GM23338 (cell line): Measurements from ENCODE around the gene TBX19. TPM values are rescaled to one million over a fixed set of nuclear protein-coding genes. Genes with fewer than 3 reads are reported as not detected.

ENCODE experiments used
- ATAC-seq: fragments of 200-7000 bp; cut with Tn5 transposase; 3 replicates; pipeline ENCODE4 v1.9.1; 2020
- DNase-seq: peaks from one replicate; pipeline ENCODE4 v3.0.0-alpha.2; 2015; ENCODE audit warnings: low spot score
- H2AFZ ChIP-seq: fragments of 200-600 bp; sonication (generic); 2 replicates; pipeline ENCODE4 v1.8.0; 2016; ENCODE audit warnings: antibody characterized with exemption, mild to moderate bottlenecking, moderate library complexity
- H3F3A ChIP-seq: fragments of 200-600 bp; sonication (generic); replicated peaks from 2 replicates; pipeline ENCODE4 v1.8.0; 2017; ENCODE audit warnings: antibody characterized with exemption, mixed run types, low read depth
- H3K27ac ChIP-seq: fragments of 200-600 bp; sonication (generic); 2 replicates; pipeline ENCODE4 v1.6.1; 2016; ENCODE audit warnings: low read depth
- H3K27me3 ChIP-seq: fragments of 200-600 bp; sonication (generic); 2 replicates; pipeline ENCODE4 v1.8.0; 2016; ENCODE audit warnings: mild to moderate bottlenecking, mixed run types, moderate library complexity; ENCODE audit not compliant: insufficient read depth
- H3K36me3 ChIP-seq: fragments of 200-600 bp; sonication (generic); 2 replicates; pipeline ENCODE4 v1.8.0; 2016; ENCODE audit warnings: mild to moderate bottlenecking; ENCODE audit not compliant: insufficient read depth
- H3K4me1 ChIP-seq: fragments of 200-600 bp; sonication (generic); 2 replicates; pipeline ENCODE4 v1.8.0; 2016; ENCODE audit warnings: mild to moderate bottlenecking, moderate library complexity; ENCODE audit not compliant: insufficient read depth
- H3K4me2 ChIP-seq: fragments of 200-600 bp; sonication (generic); 2 replicates; pipeline ENCODE4 v1.7.1; 2017; ENCODE audit warnings: mixed run types
- H3K4me3 ChIP-seq: fragments of 200-600 bp; sonication (generic); 2 replicates; pipeline ENCODE4 v1.6.1; 2016; ENCODE audit warnings: mixed run types
- H3K79me2 ChIP-seq: fragments of 200-600 bp; sonication (generic); replicated peaks from 2 replicates; pipeline ENCODE4 v1.8.0; 2017; ENCODE audit warnings: mild to moderate bottlenecking; ENCODE audit not compliant: insufficient read depth
- H3K9me2 ChIP-seq: fragments of 200-600 bp; sonication (generic); 2 replicates; pipeline ENCODE4 v1.8.0; 2017; ENCODE audit not compliant: insufficient read depth
- H4K20me1 ChIP-seq: fragments of 200-600 bp; sonication (generic); replicated peaks from 2 replicates; pipeline ENCODE4 v1.8.0; 2017; ENCODE audit warnings: mild to moderate bottlenecking; ENCODE audit not compliant: insufficient read depth
- H3K27ac Mint-ChIP-seq: 2 replicates; pipeline ENCODE4 v1.8.0; 2020; ENCODE audit warnings: inconsistent platforms, mild to moderate bottlenecking, moderate library complexity, mixed read lengths
- H3K27me3 Mint-ChIP-seq: 3 replicates; pipeline ENCODE4 v1.8.0; 2022; ENCODE audit warnings: low read depth, mild to moderate bottlenecking, moderate library complexity, mixed read lengths, inconsistent platforms; ENCODE audit not compliant: insufficient read depth, poor library complexity
- H3K36me3 Mint-ChIP-seq: 3 replicates; pipeline ENCODE4 v1.8.0; 2021; ENCODE audit warnings: low read depth, mild to moderate bottlenecking, inconsistent platforms, moderate library complexity, mixed read lengths
- H3K4me1 Mint-ChIP-seq: 3 replicates; pipeline ENCODE4 v1.8.0; 2020; ENCODE audit warnings: mild to moderate bottlenecking, inconsistent platforms, mixed read lengths
- H3K4me3 Mint-ChIP-seq: 3 replicates; pipeline ENCODE4 v1.8.0; 2021; ENCODE audit warnings: moderate library complexity, mild to moderate bottlenecking, inconsistent platforms, mixed read lengths
- H3K9me3 Mint-ChIP-seq: 3 replicates; pipeline ENCODE4 v1.8.0; 2020; ENCODE audit warnings: moderate library complexity, mild to moderate bottlenecking, inconsistent platforms, mixed read lengths
- CREB1 ChIP-seq: fragments of 250-450 bp; sonication (Bioruptor Pico); IDR thresholded peaks from 2 replicates; pipeline ENCODE4 v1.5.0; 2020; ENCODE audit warnings: low read depth, mild to moderate bottlenecking, moderate library complexity
- EZH2 ChIP-seq: fragments of 200-600 bp; sonication (generic); IDR thresholded peaks from one replicate; pipeline ENCODE4 v1.8.0; 2017; ENCODE audit warnings: antibody characterized with exemption, mild to moderate bottlenecking, low read depth; ENCODE audit not compliant: unreplicated experiment
- EZH2phosphoT487 ChIP-seq: fragments of 200-600 bp; sonication (generic); IDR thresholded peaks from one replicate; pipeline ENCODE4 v1.8.1; 2018; ENCODE audit warnings: antibody characterized with exemption; ENCODE audit not compliant: unreplicated experiment
- JUNB ChIP-seq: IDR thresholded peaks from one replicate; pipeline ENCODE4 v1.6.1; 2016; ENCODE audit warnings: antibody characterized with exemption; ENCODE audit not compliant: unreplicated experiment
- NANOG ChIP-seq: IDR thresholded peaks from 2 replicates; pipeline ENCODE4 v1.6.1; 2016; ENCODE audit warnings: antibody characterized with exemption, borderline replicate concordance
- POLR2AphosphoS5 ChIP-seq: IDR thresholded peaks from 2 replicates; pipeline ENCODE4 v1.6.1; 2016; ENCODE audit warnings: antibody characterized with exemption, low read depth
- STAT1 ChIP-seq: IDR thresholded peaks from one replicate; pipeline ENCODE4 v1.6.1; 2016; ENCODE audit warnings: antibody characterized with exemption; ENCODE audit not compliant: unreplicated experiment
- ZNF114 ChIP-seq: fragments of 250-450 bp; sonication (Bioruptor Pico); IDR thresholded peaks from 2 replicates; pipeline ENCODE4 v1.5.0; 2020; ENCODE audit warnings: mild to moderate bottlenecking, moderate library complexity
- ZNF331 ChIP-seq: fragments of 250-450 bp; sonication (Bioruptor Pico); IDR thresholded peaks from 2 replicates; pipeline ENCODE4 v1.5.0; 2020; ENCODE audit warnings: low read depth, mild to moderate bottlenecking, moderate library complexity
- polyA plus RNA-seq: library from polyadenylated mRNA; unstranded; fragments of >200 nt; fragmentation: Nextera tagmentation; extraction: Ambion mirVana; gene quantifications from 2 replicates; pipeline ENCODE4 v1.2.1, GENCODE V29; 2016
- total RNA-seq: library from RNA; depleted of rRNA; stranded (reverse); fragments of >200 nt; shearing (Covaris generic); gene quantifications from 2 replicates; pipeline ENCODE4 v1.2.3, GENCODE V29; 2014
- TF ChIP-seq, protein P1 (sequence below): IDR thresholded peaks from one replicate; pipeline ENCODE4 v1.6.1; 2018; ENCODE audit warnings: antibody characterized with exemption; ENCODE audit not compliant: unreplicated experiment
- TF ChIP-seq, protein P2 (sequence below): IDR thresholded peaks from 2 replicates; pipeline ENCODE4 v1.6.1; 2016; ENCODE audit warnings: antibody characterized with exemption
- TF ChIP-seq, protein P3 (sequence below): fragments of 250-450 bp; sonication (Bioruptor Pico); IDR thresholded peaks from 2 replicates; pipeline ENCODE4 v1.5.0; 2020; ENCODE audit warnings: mild to moderate bottlenecking, moderate library complexity
- TF ChIP-seq, protein P4 (sequence below), 2 experiments: fragments of 200-600 bp in 1 of 2; sonication (generic) in 1 of 2; conservative IDR thresholded peaks; 2 replicates each; pipeline versions ENCODE4 v1.5.1 to v1.6.1; 2016 to 2017; ENCODE audit warnings: antibody characterized with exemption in 2 of 2, low read depth in 2 of 2, mild to moderate bottlenecking in 2 of 2, moderate library complexity in 1 of 2

The TBX19 gene
- total and polyA plus RNA-seq, 2 experiments from 2014 or later, result 0.76 to 1.1 TPM

DNA sequence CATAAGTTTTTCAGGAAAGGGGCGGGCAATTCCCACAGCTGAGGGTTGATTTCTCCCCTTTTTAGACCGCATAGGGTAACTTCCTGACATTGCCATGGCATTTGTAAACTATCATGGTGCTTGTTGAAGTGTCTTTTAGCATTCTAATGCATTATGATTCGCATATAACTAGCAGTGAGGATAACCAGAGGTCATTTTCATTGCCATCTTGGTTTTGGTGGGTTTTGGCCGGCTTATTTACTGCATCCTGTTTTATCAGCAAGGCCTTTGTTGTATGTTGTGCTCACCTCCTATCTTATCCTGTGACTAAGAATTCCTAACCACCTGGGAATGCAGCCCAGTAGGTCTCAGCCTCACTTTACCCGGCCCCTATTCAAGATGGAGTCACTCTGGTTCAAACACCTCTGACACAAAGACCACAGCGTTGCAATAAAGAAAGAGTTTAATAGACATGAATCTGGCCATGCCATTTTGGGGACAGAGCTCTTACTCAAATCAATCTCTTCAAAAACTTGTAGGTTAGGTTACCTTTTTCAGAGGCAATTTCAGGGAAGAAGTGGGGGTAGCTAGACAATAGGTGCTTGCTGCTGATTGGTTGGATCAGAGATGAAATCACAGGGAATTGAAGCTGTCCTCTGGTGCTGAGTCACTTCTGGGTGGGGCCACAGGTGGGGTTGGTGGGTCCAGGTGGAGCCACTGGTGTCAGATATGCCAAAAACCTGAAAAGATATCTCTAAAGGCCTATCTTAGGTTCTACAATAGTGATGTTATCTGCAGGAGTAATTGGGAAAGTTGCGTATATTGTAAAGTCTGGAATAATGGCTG lies 23.3 kb downstream of the TBX19 start:
- peak overlapping the region; percentile 47; the same call in 1 of the 2 replicates for H2AFZ ChIP-seq
- Mint-ChIP-seq H3K27ac (no peak overlapping the region), H3K4me3 (no peak overlapping the region), H3K4me1 (peaks cover 22% of the 10 kb centered on the region), H3K27me3 (peaks cover 5% of the 10 kb centered on the region), H3K36me3 (no peaks in the 10 kb centered on the region), H3K9me3 (no peaks in the 10 kb centered on the region)
- no peaks in the 10 kb centered on the region for H3K27me3 ChIP-seq
- no peak overlapping the region for H3K4me3 ChIP-seq
- TF ChIP-seq JUNB (no peak), POLR2AphosphoS5 (no peak), EZH2 (no peak), ZNF114 (CRISPR knock-in tag) (no peak), ZNF331 (CRISPR knock-in tag) (no peak), EZH2phosphoT487 (no peak), CREB1 (CRISPR knock-in tag) (no peak), STAT1 (no peak), NANOG (no peak)
- TF ChIP-seq, protein P1, sequence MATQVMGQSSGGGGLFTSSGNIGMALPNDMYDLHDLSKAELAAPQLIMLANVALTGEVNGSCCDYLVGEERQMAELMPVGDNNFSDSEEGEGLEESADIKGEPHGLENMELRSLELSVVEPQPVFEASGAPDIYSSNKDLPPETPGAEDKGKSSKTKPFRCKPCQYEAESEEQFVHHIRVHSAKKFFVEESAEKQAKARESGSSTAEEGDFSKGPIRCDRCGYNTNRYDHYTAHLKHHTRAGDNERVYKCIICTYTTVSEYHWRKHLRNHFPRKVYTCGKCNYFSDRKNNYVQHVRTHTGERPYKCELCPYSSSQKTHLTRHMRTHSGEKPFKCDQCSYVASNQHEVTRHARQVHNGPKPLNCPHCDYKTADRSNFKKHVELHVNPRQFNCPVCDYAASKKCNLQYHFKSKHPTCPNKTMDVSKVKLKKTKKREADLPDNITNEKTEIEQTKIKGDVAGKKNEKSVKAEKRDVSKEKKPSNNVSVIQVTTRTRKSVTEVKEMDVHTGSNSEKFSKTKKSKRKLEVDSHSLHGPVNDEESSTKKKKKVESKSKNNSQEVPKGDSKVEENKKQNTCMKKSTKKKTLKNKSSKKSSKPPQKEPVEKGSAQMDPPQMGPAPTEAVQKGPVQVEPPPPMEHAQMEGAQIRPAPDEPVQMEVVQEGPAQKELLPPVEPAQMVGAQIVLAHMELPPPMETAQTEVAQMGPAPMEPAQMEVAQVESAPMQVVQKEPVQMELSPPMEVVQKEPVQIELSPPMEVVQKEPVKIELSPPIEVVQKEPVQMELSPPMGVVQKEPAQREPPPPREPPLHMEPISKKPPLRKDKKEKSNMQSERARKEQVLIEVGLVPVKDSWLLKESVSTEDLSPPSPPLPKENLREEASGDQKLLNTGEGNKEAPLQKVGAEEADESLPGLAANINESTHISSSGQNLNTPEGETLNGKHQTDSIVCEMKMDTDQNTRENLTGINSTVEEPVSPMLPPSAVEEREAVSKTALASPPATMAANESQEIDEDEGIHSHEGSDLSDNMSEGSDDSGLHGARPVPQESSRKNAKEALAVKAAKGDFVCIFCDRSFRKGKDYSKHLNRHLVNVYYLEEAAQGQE, result no peak
- TF ChIP-seq, protein P2, sequence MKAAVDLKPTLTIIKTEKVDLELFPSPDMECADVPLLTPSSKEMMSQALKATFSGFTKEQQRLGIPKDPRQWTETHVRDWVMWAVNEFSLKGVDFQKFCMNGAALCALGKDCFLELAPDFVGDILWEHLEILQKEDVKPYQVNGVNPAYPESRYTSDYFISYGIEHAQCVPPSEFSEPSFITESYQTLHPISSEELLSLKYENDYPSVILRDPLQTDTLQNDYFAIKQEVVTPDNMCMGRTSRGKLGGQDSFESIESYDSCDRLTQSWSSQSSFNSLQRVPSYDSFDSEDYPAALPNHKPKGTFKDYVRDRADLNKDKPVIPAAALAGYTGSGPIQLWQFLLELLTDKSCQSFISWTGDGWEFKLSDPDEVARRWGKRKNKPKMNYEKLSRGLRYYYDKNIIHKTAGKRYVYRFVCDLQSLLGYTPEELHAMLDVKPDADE, result no peak
- TF ChIP-seq, protein P3, sequence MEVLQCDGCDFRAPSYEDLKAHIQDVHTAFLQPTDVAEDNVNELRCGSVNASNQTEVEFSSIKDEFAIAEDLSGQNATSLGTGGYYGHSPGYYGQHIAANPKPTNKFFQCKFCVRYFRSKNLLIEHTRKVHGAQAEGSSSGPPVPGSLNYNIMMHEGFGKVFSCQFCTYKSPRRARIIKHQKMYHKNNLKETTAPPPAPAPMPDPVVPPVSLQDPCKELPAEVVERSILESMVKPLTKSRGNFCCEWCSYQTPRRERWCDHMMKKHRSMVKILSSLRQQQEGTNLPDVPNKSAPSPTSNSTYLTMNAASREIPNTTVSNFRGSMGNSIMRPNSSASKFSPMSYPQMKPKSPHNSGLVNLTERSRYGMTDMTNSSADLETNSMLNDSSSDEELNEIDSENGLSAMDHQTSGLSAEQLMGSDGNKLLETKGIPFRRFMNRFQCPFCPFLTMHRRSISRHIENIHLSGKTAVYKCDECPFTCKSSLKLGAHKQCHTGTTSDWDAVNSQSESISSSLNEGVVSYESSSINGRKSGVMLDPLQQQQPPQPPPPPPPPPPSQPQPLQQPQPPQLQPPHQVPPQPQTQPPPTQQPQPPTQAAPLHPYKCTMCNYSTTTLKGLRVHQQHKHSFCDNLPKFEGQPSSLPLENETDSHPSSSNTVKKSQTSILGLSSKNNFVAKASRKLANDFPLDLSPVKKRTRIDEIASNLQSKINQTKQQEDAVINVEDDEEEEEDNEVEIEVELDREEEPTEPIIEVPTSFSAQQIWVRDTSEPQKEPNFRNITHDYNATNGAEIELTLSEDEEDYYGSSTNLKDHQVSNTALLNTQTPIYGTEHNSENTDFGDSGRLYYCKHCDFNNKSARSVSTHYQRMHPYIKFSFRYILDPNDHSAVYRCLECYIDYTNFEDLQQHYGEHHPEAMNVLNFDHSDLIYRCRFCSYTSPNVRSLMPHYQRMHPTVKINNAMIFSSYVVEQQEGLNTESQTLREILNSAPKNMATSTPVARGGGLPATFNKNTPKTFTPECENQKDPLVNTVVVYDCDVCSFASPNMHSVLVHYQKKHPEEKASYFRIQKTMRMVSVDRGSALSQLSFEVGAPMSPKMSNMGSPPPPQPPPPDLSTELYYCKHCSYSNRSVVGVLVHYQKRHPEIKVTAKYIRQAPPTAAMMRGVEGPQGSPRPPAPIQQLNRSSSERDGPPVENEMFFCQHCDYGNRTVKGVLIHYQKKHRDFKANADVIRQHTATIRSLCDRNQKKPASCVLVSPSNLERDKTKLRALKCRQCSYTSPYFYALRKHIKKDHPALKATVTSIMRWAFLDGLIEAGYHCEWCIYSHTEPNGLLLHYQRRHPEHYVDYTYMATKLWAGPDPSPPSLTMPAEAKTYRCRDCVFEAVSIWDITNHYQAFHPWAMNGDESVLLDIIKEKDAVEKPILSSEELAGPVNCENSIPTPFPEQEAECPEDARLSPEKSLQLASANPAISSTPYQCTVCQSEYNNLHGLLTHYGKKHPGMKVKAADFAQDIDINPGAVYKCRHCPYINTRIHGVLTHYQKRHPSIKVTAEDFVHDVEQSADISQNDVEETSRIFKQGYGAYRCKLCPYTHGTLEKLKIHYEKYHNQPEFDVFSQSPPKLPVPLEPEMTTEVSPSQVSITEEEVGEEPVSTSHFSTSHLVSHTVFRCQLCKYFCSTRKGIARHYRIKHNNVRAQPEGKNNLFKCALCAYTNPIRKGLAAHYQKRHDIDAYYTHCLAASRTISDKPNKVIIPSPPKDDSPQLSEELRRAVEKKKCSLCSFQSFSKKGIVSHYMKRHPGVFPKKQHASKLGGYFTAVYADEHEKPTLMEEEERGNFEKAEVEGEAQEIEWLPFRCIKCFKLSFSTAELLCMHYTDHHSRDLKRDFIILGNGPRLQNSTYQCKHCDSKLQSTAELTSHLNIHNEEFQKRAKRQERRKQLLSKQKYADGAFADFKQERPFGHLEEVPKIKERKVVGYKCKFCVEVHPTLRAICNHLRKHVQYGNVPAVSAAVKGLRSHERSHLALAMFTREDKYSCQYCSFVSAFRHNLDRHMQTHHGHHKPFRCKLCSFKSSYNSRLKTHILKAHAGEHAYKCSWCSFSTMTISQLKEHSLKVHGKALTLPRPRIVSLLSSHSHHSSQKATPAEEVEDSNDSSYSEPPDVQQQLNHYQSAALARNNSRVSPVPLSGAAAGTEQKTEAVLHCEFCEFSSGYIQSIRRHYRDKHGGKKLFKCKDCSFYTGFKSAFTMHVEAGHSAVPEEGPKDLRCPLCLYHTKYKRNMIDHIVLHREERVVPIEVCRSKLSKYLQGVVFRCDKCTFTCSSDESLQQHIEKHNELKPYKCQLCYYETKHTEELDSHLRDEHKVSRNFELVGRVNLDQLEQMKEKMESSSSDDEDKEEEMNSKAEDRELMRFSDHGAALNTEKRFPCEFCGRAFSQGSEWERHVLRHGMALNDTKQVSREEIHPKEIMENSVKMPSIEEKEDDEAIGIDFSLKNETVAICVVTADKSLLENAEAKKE (CRISPR knock-in tag), result no peak
- TF ChIP-seq, protein P4, sequence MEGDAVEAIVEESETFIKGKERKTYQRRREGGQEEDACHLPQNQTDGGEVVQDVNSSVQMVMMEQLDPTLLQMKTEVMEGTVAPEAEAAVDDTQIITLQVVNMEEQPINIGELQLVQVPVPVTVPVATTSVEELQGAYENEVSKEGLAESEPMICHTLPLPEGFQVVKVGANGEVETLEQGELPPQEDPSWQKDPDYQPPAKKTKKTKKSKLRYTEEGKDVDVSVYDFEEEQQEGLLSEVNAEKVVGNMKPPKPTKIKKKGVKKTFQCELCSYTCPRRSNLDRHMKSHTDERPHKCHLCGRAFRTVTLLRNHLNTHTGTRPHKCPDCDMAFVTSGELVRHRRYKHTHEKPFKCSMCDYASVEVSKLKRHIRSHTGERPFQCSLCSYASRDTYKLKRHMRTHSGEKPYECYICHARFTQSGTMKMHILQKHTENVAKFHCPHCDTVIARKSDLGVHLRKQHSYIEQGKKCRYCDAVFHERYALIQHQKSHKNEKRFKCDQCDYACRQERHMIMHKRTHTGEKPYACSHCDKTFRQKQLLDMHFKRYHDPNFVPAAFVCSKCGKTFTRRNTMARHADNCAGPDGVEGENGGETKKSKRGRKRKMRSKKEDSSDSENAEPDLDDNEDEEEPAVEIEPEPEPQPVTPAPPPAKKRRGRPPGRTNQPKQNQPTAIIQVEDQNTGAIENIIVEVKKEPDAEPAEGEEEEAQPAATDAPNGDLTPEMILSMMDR (conservative IDR thresholded peaks at IDR 0.05; ENCODE audit: low read depth in 2 of 2), result no peak
- DNase-seq, result no peak
- no peaks in the 10 kb centered on the region for H3K4me1 ChIP-seq
- H3K36me3 ChIP-seq, result no peaks in the 10 kb centered on the region
- H3F3A ChIP-seq, result no peaks in the 10 kb centered on the region
- no peaks in the 10 kb centered on the region; the same call in 1 of the 2 replicates for H3K9me2 ChIP-seq
- H3K27ac ChIP-seq, result no peak overlapping the region
- H3K4me2 ChIP-seq, result no peak overlapping the region
- no peaks in the 10 kb centered on the region for H3K79me2 ChIP-seq
- ATAC-seq, result no peak
- H4K20me1 ChIP-seq, result no peaks in the 10 kb centered on the region
